Heart left ventricle (tissue), 16 donors: Measurements from ENCODE around the gene AKAP13. TPM values are rescaled to one million over a fixed set of nuclear protein-coding genes. Genes with fewer than 3 reads are reported as not detected.

Source experiments
- ATAC-seq, 4 donors: fragments of 200-7000 bp; cut with Tn5 transposase; one replicate each; pipeline ENCODE4 v1.9.1; 2020 to 2022; ENCODE audit warnings: moderate library complexity in 4 of 4, mild to moderate bottlenecking in 3 of 4, moderate number of reproducible peaks in 1 of 4
- DNase-seq, 5 donors: peaks; one replicate each; pipeline ENCODE4 v3.0.0-alpha.2; 2020
- H3K27ac ChIP-seq, 12 donors: fragments of 200-600 bp; sonication (generic) in 4 of 12; one replicate each; pipeline versions ENCODE4 v1.5.0 to v1.8.0; 2016 to 2022; ENCODE audit warnings: mild to moderate bottlenecking in 2 of 12
- H3K27me3 ChIP-seq, 9 donors: fragments of 200-600 bp; sonication (generic) in 2 of 9; one replicate each; pipeline versions ENCODE4 v1.5.1 to v1.8.0; 2016 to 2022; ENCODE audit warnings: mild to moderate bottlenecking in 3 of 9
- H3K36me3 ChIP-seq, 9 donors: fragments of 200-600 bp; sonication (generic) in 2 of 9; one replicate each; pipeline versions ENCODE4 v1.5.0 to v1.8.0; 2018 to 2022; ENCODE audit warnings: mild to moderate bottlenecking in 2 of 9
- H3K4me1 ChIP-seq, 12 donors: fragments of 200-600 bp; sonication (generic) in 4 of 12; one replicate each; pipeline versions ENCODE4 v1.5.0 to v1.8.0; 2016 to 2022; ENCODE audit warnings: mild to moderate bottlenecking in 3 of 12
- H3K4me3 ChIP-seq, 12 donors: fragments of 200-600 bp; sonication (generic) in 4 of 12; one replicate each; pipeline versions ENCODE4 v1.5.0 to v1.8.0; 2017 to 2022; ENCODE audit warnings: mild to moderate bottlenecking in 9 of 12, moderate library complexity in 4 of 12
- H3K9me3 ChIP-seq, 12 donors: fragments of 200-600 bp; sonication (generic) in 4 of 12; one replicate each; pipeline versions ENCODE4 v1.5.0 to v1.8.0; 2016 to 2022; ENCODE audit warnings: mild to moderate bottlenecking in 1 of 12
- POLR2A ChIP-seq, 2 donors: fragments of 450-650 bp; IDR thresholded peaks; one replicate each; pipeline ENCODE4 v1.6.1; 2017; ENCODE audit warnings: antibody characterized with exemption in 2 of 2, mild to moderate bottlenecking in 2 of 2, moderate library complexity in 2 of 2
- WGBS, 4 donors: extraction: QIAGEN DNeasy Blood & Tissue Kit in 2 of 4; methylation state at CpG; one replicate each; pipeline versions ENCODE4 v1.1.5 to v1.1.7; 2013 to 2018; 5-methylcytosine and 5-hydroxymethylcytosine counted together
- intact Hi-C, 10 donors: fragments of 100-400 bp; cut with DNase I; formaldehyde crosslinking; loops; one replicate each; pipeline versions ENCODE4 v1.11.1 to v1.14.2; 2022
- polyA plus RNA-seq, 2 donors: library from polyadenylated mRNA; stranded (reverse); fragments of 200-250 nt; gene quantifications; one replicate each; pipeline ENCODE4 v1.2.3, GENCODE V29; 2013
- total RNA-seq, 9 donors: library from RNA; depleted of rRNA in 2 of 9; stranded (reverse); fragments of >200 nt in 2 of 9; fragmentation: NEBNext Ultra II Directional in 3 of 9; extraction: Animal tissue kit (Norgen Biotek cat#: 25700) in 3 of 9; gene quantifications; one replicate each; pipeline versions ENCODE4 v1.1.0 to v1.2.4, GENCODE V29; 2016 to 2023
- TF ChIP-seq, protein P1 (sequence below), 12 donors: fragments of 200-600 bp; sonication (generic) in 4 of 12; IDR thresholded peaks; one replicate each; pipeline versions ENCODE4 v1.5.0 to v1.8.0; 2018 to 2022; ENCODE audit warnings: antibody characterized with exemption in 12 of 12, mild to moderate bottlenecking in 5 of 12
- donor health status: ischemic (EF 13 %, LVEDD 7.1; RV severe dilation, severe dysfunction).
- donor health status: healthy with polysubstance abuse.
- donor health status: DM: no; HTN: yes; CAD: no.
- donor health status: DM: no; HTN: no; CAD: no.
- donor health status: ischemic (EF 25% LVEDD 6.9; RV normal size, moderate dysfunction).
- donor health status: ischemic (EF 25% LVEDD 5.7; RV mildly dilated, moderate dysfunction).
- donor health status: healthy.
- donor health status: DM: yes; HTN: yes; CAD: no.
- donor health status: ischemic (EF 35%, LVEDD 5.7; RV mildly dilated, moderate dysfunction).
- donor health status: nonischemic (EF 11% LVEDD 7.7; RV severe dilation, severe dysfunction).
- donor health status: DM: yes; HTN: yes; CAD: no.
- donor health status: PGD.
- donor health status: ischemic (EF 29% LVEDD 5.4; RV normal size, mild dysfunction).
- donor health status: nonischemic (EF 23%, LVEDD 6.1; RV moderate dilation, normal function).

The AKAP13 gene
- total and polyA plus RNA-seq, 11 donors = 124 to 598 (median 340) TPM

DNA sequence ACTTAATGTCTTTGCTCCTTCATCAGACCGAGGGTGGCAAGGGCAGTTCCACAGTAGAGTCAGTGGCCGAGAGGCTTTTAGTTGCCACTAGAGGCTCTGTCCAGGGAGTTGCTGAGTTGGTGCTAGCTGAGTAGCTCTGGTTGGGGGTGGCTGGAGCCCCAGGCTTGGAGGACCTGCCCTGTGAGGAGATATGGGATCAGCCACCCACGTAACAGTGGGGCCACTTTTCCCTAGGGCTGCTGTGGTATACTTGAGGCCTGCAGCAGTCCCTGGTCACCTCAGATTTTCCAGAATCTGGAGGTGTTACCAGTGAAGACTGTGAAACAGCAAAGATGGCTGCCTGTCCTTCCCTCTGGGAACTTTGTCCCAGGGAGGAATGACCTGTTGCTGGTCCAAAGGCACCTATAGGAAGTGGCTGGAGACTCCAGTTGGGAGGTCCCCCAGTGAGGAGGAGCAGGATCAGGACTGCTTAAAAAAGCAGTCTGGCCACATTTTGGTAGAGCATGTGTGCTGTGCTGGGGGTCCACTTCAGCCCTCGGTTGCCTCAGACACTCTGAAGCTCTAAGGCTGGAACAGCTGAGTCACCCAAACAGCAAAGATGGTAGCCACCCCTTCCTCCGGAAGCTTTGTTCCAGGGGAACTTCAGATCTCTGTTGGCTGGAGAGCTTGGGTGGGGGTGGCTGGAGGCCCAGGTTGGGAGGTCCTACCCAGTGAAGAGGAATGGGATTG is 72.9 kb downstream of the AKAP13 start:
- Histone ChIP-seq H3K27me3 (no peaks in the 10 kb centered on the region), H3K4me3 (no peak overlapping the region), H3K4me1 (peaks cover 0 to 77% (median 31%) of the 10 kb centered on the region in 12 donors), H3K27ac (peak overlapping the region in 6 of 12 donors; percentile 4 to 41 (median 24)), H3K36me3 (no peaks in the 10 kb centered on the region), H3K9me3 (peaks cover 0 to 27% (median 12%) of the 10 kb centered on the region in 12 donors)
- whole genome bisulfite sequencing, 4 donors = 45 to 78% (median 73%) methylated on average over 2 to 5 of the region's 5 CpGs
- DNase-seq = no peak
- ATAC-seq = peak; percentile 14 to 59 (median 19)
- no peak for TF ChIP-seq POLR2A (IDR thresholded peaks at IDR 0.05)
- TF ChIP-seq, protein P1, sequence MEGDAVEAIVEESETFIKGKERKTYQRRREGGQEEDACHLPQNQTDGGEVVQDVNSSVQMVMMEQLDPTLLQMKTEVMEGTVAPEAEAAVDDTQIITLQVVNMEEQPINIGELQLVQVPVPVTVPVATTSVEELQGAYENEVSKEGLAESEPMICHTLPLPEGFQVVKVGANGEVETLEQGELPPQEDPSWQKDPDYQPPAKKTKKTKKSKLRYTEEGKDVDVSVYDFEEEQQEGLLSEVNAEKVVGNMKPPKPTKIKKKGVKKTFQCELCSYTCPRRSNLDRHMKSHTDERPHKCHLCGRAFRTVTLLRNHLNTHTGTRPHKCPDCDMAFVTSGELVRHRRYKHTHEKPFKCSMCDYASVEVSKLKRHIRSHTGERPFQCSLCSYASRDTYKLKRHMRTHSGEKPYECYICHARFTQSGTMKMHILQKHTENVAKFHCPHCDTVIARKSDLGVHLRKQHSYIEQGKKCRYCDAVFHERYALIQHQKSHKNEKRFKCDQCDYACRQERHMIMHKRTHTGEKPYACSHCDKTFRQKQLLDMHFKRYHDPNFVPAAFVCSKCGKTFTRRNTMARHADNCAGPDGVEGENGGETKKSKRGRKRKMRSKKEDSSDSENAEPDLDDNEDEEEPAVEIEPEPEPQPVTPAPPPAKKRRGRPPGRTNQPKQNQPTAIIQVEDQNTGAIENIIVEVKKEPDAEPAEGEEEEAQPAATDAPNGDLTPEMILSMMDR (IDR thresholded peaks at IDR 0.05) = no peak
- intact Hi-C loops = loop anchor here in 2 of 10 donors (5.0 to 10.0 kb wide), 2 partner anchors 69 to 71 kb away; partner anchors contain the start of gene AKAP13 (in 2 of the 2)

DNA sequence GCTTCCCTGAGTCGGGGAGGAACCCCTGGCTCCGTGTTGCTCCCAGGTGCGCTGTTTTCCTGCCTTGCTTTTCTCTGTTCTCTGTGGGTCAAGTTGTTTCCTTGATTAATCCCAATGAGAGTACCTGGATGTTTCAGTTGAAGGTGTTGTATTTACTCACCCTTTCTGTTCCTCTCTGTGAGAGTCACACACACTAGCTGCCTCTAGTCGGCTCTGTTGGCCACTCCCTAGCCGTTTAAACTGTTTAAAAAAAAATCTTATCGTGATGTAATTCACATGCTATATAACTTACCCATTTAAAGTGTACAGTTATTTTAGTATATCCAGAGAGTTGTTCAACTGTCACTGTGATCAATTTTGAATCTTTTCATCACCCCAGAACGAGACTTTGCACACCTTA is 74.0 kb downstream of the AKAP13 start:
- intact Hi-C loops = loop anchor here in 2 of 10 donors (5.0 to 10.0 kb wide), 2 partner anchors 70 to 72 kb away; partner anchors contain the start of gene AKAP13 (in 2 of the 2)
- DNase-seq (no peak), ATAC-seq (peak in 1 of 4 donors; percentile 13)
- no peaks in the 10 kb centered on the region for H3K36me3 ChIP-seq
- H3K4me1 ChIP-seq = peaks cover 0 to 77% (median 31%) of the 10 kb centered on the region in 12 donors
- TF ChIP-seq, protein P1 (IDR thresholded peaks at IDR 0.05) = peak in 1 of 12 donors; percentile 6
- TF ChIP-seq POLR2A (IDR thresholded peaks at IDR 0.05) = no peak
- no peaks in the 10 kb centered on the region for H3K27me3 ChIP-seq
- H3K9me3 ChIP-seq = peaks cover 0 to 27% (median 12%) of the 10 kb centered on the region in 12 donors
- H3K4me3 ChIP-seq = no peak overlapping the region
- H3K27ac ChIP-seq = no peak overlapping the region
- 53 to 65% (median 56%) methylated on average over 7 of the region's 7 CpGs for WGBS, 4 donors

DNA sequence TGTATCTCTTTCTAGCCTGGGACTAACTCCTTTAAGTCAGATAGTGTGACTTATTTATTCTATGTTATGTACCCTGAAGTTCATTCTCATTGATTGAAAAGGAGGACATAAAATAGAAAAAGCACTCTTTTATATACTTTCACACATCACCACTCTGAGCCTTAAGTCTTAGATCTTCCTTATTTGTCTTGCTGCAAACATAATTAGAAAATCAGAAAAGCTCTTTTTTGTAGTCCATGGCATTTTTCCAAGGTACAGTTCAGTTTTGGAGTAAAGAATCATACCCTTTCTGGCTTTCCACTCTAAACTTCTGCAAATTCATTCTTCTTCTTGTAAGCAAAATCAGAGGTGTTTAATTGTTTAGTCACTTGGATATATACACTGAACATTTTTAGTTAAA is 75.5 kb downstream of the AKAP13 start:
- peak overlapping the region in 1 of 12 donors; percentile 29 for H3K27ac ChIP-seq
- peaks cover 0 to 83% (median 36%) of the 10 kb centered on the region in 12 donors for H3K4me1 ChIP-seq
- ATAC-seq = no peak
- intact Hi-C loops = loop anchor here in 2 of 10 donors (5.0 to 10.0 kb wide), 2 partner anchors 39 to 71 kb away; partner anchors contain the start of gene AKAP13 (in 1 of the 2)
- no peaks in the 10 kb centered on the region for H3K27me3 ChIP-seq
- TF ChIP-seq, protein P1 (IDR thresholded peaks at IDR 0.05) = no peak
- TF ChIP-seq POLR2A (IDR thresholded peaks at IDR 0.05) = no peak
- no peaks in the 10 kb centered on the region for H3K36me3 ChIP-seq
- no peak for DNase-seq
- no peak overlapping the region for H3K4me3 ChIP-seq
- H3K9me3 ChIP-seq = peaks cover 0 to 12% (median 4%) of the 10 kb centered on the region in 12 donors

DNA sequence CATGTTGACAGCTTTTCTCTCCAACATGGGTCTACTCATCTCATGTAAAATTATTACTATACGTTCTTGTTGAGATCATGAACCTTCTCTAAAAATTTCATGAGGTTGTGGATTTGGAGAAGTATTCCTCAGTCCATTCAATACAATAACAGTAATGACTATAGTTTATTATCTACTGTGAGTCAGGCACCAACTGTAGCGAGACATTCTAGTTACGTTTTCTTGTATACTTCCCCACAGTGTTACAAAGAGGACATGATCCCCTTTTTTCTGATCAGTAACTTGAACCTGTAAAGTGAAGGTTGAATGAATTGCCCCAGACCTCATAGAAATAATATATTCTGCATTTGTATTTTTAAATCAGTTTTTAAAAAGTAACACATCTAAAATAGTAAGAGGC is 76.4 kb downstream of the AKAP13 start:
- Histone ChIP-seq H3K36me3 (no peaks in the 10 kb centered on the region), H3K27me3 (no peaks in the 10 kb centered on the region), H3K9me3 (peaks cover 0 to 3% (median 0%) of the 10 kb centered on the region in 12 donors), H3K4me3 (no peak overlapping the region), H3K4me1 (peaks cover 0 to 89% (median 42%) of the 10 kb centered on the region in 12 donors), H3K27ac (no peak overlapping the region)
- DNase-seq = no peak
- 73 to 80% (median 77%) methylated on average over 3 of the region's 3 CpGs for WGBS, 4 donors
- ATAC-seq = no peak
- intact Hi-C loops = loop anchor here in 2 of 10 donors (5.0 to 10.0 kb wide), 2 partner anchors 39 to 72 kb away; partner anchors contain the start of gene AKAP13 (in 1 of the 2)
- TF ChIP-seq, protein P1 (IDR thresholded peaks at IDR 0.05) = no peak
- no peak for TF ChIP-seq POLR2A (IDR thresholded peaks at IDR 0.05)
